ENCODE data around the gene MICALL2.

MICALL2 gene

GRCh38 chr7:1488016-1488415 lies 28.7 kb upstream of the MICALL2 start:
- Histone ChIP-seq H3K9me3 (ENCODE audit: control insufficient read depth, insufficient read depth, low read depth, low read length) (no peaks in the 10 kb centered on the region), H3K4me3 (ENCODE audit: low read depth, low read length) (no peak overlapping the region), H3K36me3 (ENCODE audit: control insufficient read depth in 2 of 2, insufficient read depth in 1 of 2, low read length in 2 of 2) (peaks cover 10 to 84% of the 10 kb centered on the region in 2 experiments; a peak in 2 of 3 replicates), H3K27ac (ENCODE audit: extremely low read depth, low read depth, low read length) (no peak overlapping the region), H3K4me1 (ENCODE audit: control insufficient read depth, insufficient read depth, low read length) (no peaks in the 10 kb centered on the region)
- ChIA-PET CTCF (interaction anchor here (1.0 kb wide), 1 partner anchor 14 kb away, joined by 4 read pairs; no protein-coding TSS in a partner anchor), POLR2A (no interaction called here)
- TF ChIP-seq ZNF530 (tag by site-specific recombination; IDR thresholded peaks at IDR 0.05; ENCODE audit: low read depth): no peak
- no peak for TF ChIP-seq ZNF514 (tag by site-specific recombination; IDR thresholded peaks at IDR 0.05)
- no peak for TF ChIP-seq YY2 (tag by site-specific recombination; IDR thresholded peaks at IDR 0.05)
- no peak for TF ChIP-seq ZNF704 (tag by site-specific recombination; IDR thresholded peaks at IDR 0.05)
- TF ChIP-seq ZNF600 (tag by site-specific recombination; IDR thresholded peaks at IDR 0.05): no peak
- no peak for TF ChIP-seq ZSCAN16 (tag by site-specific recombination; IDR thresholded peaks at IDR 0.05)
- no peak for TF ChIP-seq REST (tag by site-specific recombination; IDR thresholded peaks at IDR 0.05)
- no peak for TF ChIP-seq PRDM10 (tag by site-specific recombination; IDR thresholded peaks at IDR 0.05)
- no peak for TF ChIP-seq MYNN (tag by site-specific recombination; IDR thresholded peaks at IDR 0.05; ENCODE audit: borderline replicate concordance)
- no peak for TF ChIP-seq SETDB1 (IDR thresholded peaks at IDR 0.05; ENCODE audit: insufficient read length, low read length)
- TF ChIP-seq ZFP69B (tag by site-specific recombination; IDR thresholded peaks at IDR 0.05): no peak
- TF ChIP-seq ZNF791 (tag by site-specific recombination; IDR thresholded peaks at IDR 0.05): no peak
- TF ChIP-seq HOXC10 (CRISPR knock-in tag; IDR thresholded peaks at IDR 0.05): no peak
- TF ChIP-seq ZNF335 (tag by site-specific recombination; conservative IDR thresholded peaks at IDR 0.05): no peak
- no peak for TF ChIP-seq ZNF621 (tag by site-specific recombination; IDR thresholded peaks at IDR 0.05)
- TF ChIP-seq ZNF223 (tag by site-specific recombination; IDR thresholded peaks at IDR 0.05): no peak
- no peak for TF ChIP-seq ZNF518A (tag by site-specific recombination; conservative IDR thresholded peaks at IDR 0.05; ENCODE audit: low read depth)

Data from HEK293 (cell line).